ENCODE measurements around the gene OBP2A.

- TF ChIP-seq POLR2A (IDR thresholded peaks at IDR 0.05; ENCODE audit: low read length): no peak
- TF ChIP-seq GATA1 (IDR thresholded peaks at IDR 0.05; ENCODE audit: low read depth, low read length): no peak
Measured at GRCh38 chr9:135520916-135521607, 24.9 kb upstream of the OBP2A start, which contains the start of gene LCN1.

Measured in erythroblast (primary cell).